DND-41 (cell line): ENCODE results near the gene ANP32B.

Source experiments
- ATAC-seq: fragments of 200-7000 bp; cut with Tn5 transposase; 3 replicates; pipeline ENCODE4 v1.9.1; 2021; ENCODE audit warnings: low read depth; ENCODE audit not compliant: insufficient read depth
- DNase-seq: peaks from one replicate; pipeline ENCODE4 v3.0.0-alpha.2; 2020
- H2AFZ ChIP-seq: 2 replicates; pipeline ENCODE4 v1.6.0; 2012; ENCODE audit warnings: low read depth, low read length
- H3K27ac ChIP-seq: 2 replicates; pipeline ENCODE4 v1.5.1; 2012; ENCODE audit warnings: low read length, inconsistent platforms
- H3K27me3 ChIP-seq: fragments of 200-600 bp; sonication (generic); 2 replicates; pipeline ENCODE4 v1.6.0; 2012; ENCODE audit warnings: low read length, mild to moderate bottlenecking, inconsistent platforms; ENCODE audit not compliant: insufficient read depth, poor library complexity
- H3K36me3 ChIP-seq: 2 replicates; pipeline ENCODE4 v1.5.1; 2012; ENCODE audit warnings: low read length, inconsistent platforms; ENCODE audit not compliant: insufficient read depth
- H3K4me1 ChIP-seq: 2 replicates; pipeline ENCODE4 v1.5.1; 2012; ENCODE audit warnings: mild to moderate bottlenecking, low read length; ENCODE audit not compliant: insufficient read depth
- H3K4me2 ChIP-seq: 2 replicates; pipeline ENCODE4 v1.6.0; 2012; ENCODE audit warnings: mild to moderate bottlenecking, moderate library complexity, low read length, inconsistent platforms; ENCODE audit not compliant: insufficient read depth
- H3K4me3 ChIP-seq, 2 experiments: fragments of 200-600 bp in 1 of 2; shearing (Covaris generic) in 1 of 2; 2 replicates each; pipeline ENCODE4 v1.5.1; 2012 to 2016; ENCODE audit warnings: inconsistent platforms in 2 of 2, low read length in 2 of 2, mild to moderate bottlenecking in 2 of 2, low read depth in 1 of 2, moderate library complexity in 1 of 2
- H3K79me2 ChIP-seq: 2 replicates; pipeline ENCODE4 v1.6.0; 2012; ENCODE audit warnings: low read length, inconsistent platforms; ENCODE audit not compliant: insufficient read depth
- H3K9ac ChIP-seq: 2 replicates; pipeline ENCODE4 v1.6.0; 2012; ENCODE audit warnings: low read depth, mild to moderate bottlenecking, inconsistent platforms, low read length, moderate library complexity
- H3K9me3 ChIP-seq: 2 replicates; pipeline ENCODE4 v1.5.1; 2012; ENCODE audit warnings: low read length, moderate library complexity, mild to moderate bottlenecking, inconsistent platforms; ENCODE audit not compliant: insufficient read depth, severe bottlenecking
- H4K20me1 ChIP-seq: 2 replicates; pipeline ENCODE4 v1.6.0; 2012; ENCODE audit warnings: low read length; ENCODE audit not compliant: insufficient read depth
- CTCF ChIP-seq: IDR thresholded peaks from 2 replicates; pipeline ENCODE4 v1.5.1; 2012; ENCODE audit warnings: borderline replicate concordance, low read length, moderate library complexity, mild to moderate bottlenecking; ENCODE audit not compliant: poor library complexity, severe bottlenecking; ENCODE audit errors: extremely low read depth
- EZH2 ChIP-seq: IDR thresholded peaks from 3 replicates; pipeline ENCODE4 v1.6.1; 2012; ENCODE audit warnings: borderline replicate concordance, low read depth, mild to moderate bottlenecking, moderate library complexity, low read length, inconsistent platforms; ENCODE audit not compliant: severe bottlenecking

Gene ANP32B

GRCh38 chr9:98021306-98022040, 38.3 kb downstream of the ANP32B start:
- no peaks in the 10 kb centered on the region for H3K79me2 ChIP-seq

GRCh38 chr9:98022447-98022846, 39.3 kb downstream of the ANP32B start:
- no peaks in the 10 kb centered on the region for H3K79me2 ChIP-seq
- H3K36me3 ChIP-seq = peaks cover 40% of the 10 kb centered on the region
- no peaks in the 10 kb centered on the region for H3K9me3 ChIP-seq
- no peaks in the 10 kb centered on the region for H3K4me1 ChIP-seq
- H2AFZ ChIP-seq = no peak overlapping the region
- H3K27ac ChIP-seq = no peak overlapping the region
- no peak for ATAC-seq
- no peak overlapping the region for H3K4me3 ChIP-seq
- H3K9ac ChIP-seq = no peak overlapping the region
- H4K20me1 ChIP-seq = 0 out of 2 replicates have a peak, but pooled peaks cover 3% of the 10 kb centered on the region
- DNase-seq = no peak
- no peak overlapping the region for H3K4me2 ChIP-seq
- H3K27me3 ChIP-seq = no peaks in the 10 kb centered on the region
- no peak for TF ChIP-seq CTCF
- TF ChIP-seq EZH2 = no peak

More at GRCh38 chr9:98021306-98022040, 38.3 kb downstream of the ANP32B start:
- Histone ChIP-seq H3K9me3 (no peaks in the 10 kb centered on the region), H2AFZ (no peak overlapping the region), H3K27ac (no peak overlapping the region), H3K4me1 (no peaks in the 10 kb centered on the region), H3K4me2 (no peak overlapping the region), H3K27me3 (no peaks in the 10 kb centered on the region), H3K9ac (no peak overlapping the region), H3K36me3 (peaks cover 50% of the 10 kb centered on the region), H3K4me3 (no peak overlapping the region), H4K20me1 (0 out of 2 replicates have a peak, but pooled peaks cover 3% of the 10 kb centered on the region)
- no peak for DNase-seq
- ATAC-seq = no peak
- TF ChIP-seq CTCF (no peak), EZH2 (no peak)

GRCh38 chr9:98024702-98025101, 41.6 kb downstream of the ANP32B start:
- Histone ChIP-seq H2AFZ (no peak overlapping the region), H4K20me1 (no peaks in the 10 kb centered on the region), H3K27me3 (no peaks in the 10 kb centered on the region), H3K4me1 (no peaks in the 10 kb centered on the region), H3K4me3 (no peak overlapping the region), H3K36me3 (peaks cover 17% of the 10 kb centered on the region; the same call in 1 of the 2 replicates), H3K4me2 (no peak overlapping the region), H3K27ac (no peak overlapping the region), H3K9ac (no peak overlapping the region), H3K9me3 (no peaks in the 10 kb centered on the region), H3K79me2 (no peaks in the 10 kb centered on the region)
- DNase-seq (no peak), ATAC-seq (no peak)
- TF ChIP-seq EZH2 (no peak), CTCF (no peak)
